GM12872 (cell line): ENCODE results near the gene ARPC1B.

ENCODE experiments used
- TF ChIP-seq, protein P1 (sequence below): IDR thresholded peaks from 3 replicates; pipeline ENCODE4 v1.5.1; 2011; ENCODE audit warnings: low read depth, mild to moderate bottlenecking, low read length, moderate library complexity; ENCODE audit not compliant: insufficient read depth

ARPC1B gene

DNA sequence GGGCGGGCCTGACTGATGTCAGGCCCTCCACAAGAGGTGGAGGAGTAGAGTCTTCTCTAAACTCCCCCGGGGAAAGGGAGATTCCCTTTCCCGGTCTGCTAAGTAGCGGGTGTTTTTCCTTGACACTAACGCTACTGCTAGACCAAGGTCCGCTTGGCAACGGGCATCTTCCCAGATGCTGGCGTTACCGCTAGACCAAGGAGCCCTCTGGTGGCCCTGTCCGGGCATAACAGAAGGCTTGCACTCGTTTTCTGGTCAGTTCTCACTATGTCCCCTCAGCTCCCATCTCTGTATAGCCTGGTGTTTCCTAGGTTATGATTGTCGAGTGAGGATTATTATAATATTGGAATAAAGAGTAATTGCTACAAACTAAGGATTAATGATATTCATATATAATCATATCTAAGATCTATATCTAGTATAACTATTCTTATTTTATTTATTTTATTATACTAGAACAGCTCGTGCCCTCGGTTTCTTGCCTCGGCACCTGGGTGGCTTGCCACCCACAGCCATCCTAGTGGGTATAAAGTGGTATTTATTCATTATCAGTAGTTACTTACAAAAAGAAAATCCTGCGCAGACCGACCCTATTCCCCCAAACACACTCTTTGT is 41.1 kb downstream of the ARPC1B start:
- TF ChIP-seq, protein P1, sequence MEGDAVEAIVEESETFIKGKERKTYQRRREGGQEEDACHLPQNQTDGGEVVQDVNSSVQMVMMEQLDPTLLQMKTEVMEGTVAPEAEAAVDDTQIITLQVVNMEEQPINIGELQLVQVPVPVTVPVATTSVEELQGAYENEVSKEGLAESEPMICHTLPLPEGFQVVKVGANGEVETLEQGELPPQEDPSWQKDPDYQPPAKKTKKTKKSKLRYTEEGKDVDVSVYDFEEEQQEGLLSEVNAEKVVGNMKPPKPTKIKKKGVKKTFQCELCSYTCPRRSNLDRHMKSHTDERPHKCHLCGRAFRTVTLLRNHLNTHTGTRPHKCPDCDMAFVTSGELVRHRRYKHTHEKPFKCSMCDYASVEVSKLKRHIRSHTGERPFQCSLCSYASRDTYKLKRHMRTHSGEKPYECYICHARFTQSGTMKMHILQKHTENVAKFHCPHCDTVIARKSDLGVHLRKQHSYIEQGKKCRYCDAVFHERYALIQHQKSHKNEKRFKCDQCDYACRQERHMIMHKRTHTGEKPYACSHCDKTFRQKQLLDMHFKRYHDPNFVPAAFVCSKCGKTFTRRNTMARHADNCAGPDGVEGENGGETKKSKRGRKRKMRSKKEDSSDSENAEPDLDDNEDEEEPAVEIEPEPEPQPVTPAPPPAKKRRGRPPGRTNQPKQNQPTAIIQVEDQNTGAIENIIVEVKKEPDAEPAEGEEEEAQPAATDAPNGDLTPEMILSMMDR = peak; percentile 67

DNA sequence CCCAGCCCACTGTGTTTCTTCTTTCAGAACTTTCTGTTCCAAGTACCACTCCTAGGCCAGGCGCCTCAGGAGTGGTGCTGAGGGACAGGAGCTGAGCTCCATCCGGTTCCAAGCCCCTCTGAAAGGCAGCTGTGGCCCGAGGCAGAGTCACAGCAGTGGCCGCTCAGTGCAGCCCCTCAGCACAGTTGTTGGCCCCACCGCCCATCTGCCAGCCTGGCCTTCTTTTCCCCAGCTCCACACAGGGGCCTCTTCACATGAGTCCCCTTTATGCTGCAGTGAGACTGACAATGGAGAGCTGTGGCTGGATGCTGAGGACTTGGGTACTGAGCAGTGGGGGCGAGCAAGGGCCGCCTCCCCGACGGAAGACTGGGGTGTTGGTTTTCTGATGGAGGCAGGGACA is 43.7 kb downstream of the ARPC1B start:
- TF ChIP-seq, protein P1 = no peak

DNA sequence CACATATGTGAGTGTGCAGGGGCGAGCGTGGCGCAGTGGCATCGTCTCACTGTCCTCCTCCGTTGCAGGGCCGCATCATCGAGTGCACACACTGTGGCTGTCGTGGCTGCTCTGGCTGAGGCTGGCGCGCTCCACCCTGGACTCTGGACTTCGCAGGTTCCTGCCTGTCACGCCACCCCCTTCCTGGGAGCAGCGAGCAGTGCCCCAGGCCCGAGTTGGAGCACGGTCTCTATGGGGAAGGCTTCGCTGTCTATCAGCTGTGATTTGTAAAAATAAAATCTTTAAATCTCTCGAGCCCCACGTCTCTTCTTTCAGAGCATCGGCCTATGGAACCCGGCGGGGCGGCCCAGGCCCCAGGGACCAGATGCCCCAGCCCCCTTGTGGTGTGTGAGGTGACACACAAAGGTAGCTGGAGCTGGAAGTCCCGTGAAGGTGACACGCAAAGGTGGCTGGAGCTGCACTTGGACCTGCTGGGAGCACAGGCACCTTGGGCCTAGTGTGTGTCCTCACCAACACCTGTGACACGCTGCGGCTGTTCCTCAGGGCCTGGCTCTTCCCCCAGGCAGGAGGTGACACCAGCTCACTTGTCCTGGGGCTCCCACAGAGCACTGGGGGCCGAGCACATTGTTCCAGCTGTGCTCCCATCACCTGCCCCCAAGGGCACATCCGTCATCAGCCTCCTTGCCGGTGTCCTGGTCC is 44.9 kb downstream of the ARPC1B start:
- TF ChIP-seq, protein P1 = no peak

DNA sequence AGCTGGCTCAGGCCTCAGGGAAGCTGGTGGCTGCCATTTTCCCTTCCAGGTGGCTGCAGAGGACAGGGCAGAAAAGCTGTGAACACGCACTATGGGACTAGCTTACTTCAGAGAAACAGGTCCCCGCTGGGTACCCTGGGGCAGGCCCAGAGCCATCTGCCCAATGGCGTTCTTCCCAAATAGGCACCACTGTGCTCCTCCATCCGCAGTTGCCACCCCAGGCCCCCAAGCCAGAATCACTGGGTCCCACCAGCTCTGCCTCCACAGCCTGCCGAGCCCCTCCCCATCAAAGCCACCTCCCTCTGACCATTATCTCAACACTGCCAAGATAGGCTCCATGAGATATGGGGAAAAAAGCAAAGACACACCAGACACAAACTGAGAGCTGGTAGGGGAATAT is 45.7 kb downstream of the ARPC1B start:
- TF ChIP-seq, protein P1 = no peak

DNA sequence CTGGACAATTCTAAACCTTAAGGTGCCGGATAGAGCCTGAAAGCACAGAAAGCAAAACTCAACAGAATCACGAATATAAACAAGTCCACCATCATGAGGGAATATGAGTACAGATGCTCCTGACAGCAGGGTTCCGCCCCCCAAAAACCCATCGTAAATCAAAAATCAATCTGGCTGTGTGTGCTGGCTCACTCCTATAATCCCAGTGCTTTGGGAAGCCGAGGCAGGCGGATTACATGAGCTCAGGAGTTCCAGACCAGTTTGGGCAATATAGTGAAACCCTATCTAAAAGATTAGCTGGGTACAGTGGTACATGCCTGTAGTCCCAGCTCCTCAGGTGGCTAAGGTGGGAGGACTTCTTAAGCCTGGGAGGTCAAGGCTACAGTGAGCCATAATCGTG is 46.5 kb downstream of the ARPC1B start:
- TF ChIP-seq, protein P1 = no peak

DNA sequence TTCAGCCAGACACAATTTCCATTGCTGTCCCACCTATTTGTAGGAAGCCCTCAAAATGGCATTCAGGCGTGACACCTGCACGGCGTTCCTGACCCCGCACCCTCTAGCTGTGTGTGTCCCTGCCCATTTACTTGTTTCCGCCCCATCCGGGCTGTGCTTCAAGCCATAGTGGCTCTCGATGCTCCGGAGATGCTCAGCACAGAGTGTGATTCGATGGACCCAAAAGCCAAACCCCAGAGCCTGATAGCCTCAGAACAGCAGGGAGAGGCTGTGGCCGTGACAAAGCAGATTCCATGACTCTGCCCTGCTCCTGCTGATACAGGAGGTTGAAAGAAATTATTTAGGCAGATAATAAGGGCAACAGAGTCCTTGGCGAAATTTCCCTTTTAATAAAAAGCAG is 47.7 kb downstream of the ARPC1B start:
- TF ChIP-seq, protein P1 = no peak

DNA sequence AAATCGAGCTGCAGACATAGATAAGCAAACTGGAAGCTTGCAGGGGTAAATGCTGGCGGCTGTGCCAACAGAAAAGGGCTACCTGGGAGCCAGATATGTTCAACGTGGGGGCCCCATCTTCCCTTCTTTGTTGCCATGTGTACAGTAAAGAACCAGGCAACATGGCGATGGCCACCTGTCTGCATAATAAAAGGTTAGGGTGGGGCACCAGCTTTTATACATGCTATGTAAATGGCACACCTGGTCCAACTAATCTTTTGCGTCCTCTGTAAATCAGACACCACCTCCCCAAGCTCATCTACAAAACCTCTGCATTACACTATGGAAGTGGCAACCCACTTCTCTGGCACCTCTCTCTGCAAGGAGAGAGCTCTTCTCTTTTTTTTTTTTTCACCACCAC is 48.1 kb downstream of the ARPC1B start:
- TF ChIP-seq, protein P1 = no peak
